CD8-positive, alpha-beta memory T cell (primary cell): Measurements from ENCODE around the gene BRD9. TPM values are rescaled to one million over a fixed set of nuclear protein-coding genes. Genes with fewer than 3 reads are reported as not detected.
"Not testable (repeated sequence)": the region's sequence is repeated elsewhere in the genome, so short reads cannot be mapped to it uniquely, and the experiment has no call there.

ENCODE experiments used
- CTCF ChIA-PET: fragments of 350-600 bp; sonication (Branson Sonifier 250); formaldehyde crosslinking; loops from one replicate; lab custom pipeline; 2021; ENCODE audit warnings: antibody characterized with exemption; lab: Charles Lee
- POLR2A ChIA-PET: fragments of 350-600 bp; sonication (Branson Sonifier 250); formaldehyde crosslinking; loops from one replicate; lab custom pipeline; 2021; ENCODE audit warnings: antibody characterized with exemption; lab: Charles Lee
- DNase-seq, 5 donors: peaks; one replicate each; pipeline versions ENCODE4 v3.0.0 to v3.0.0-alpha.2; 2020 to 2022; ENCODE audit warnings: mixed read lengths in 1 of 5
- H3K27ac ChIP-seq: one replicate; pipeline ENCODE4 v1.7.0; 2013; ENCODE audit warnings: low read depth, mild to moderate bottlenecking, low read length, moderate library complexity
- H3K27me3 ChIP-seq: 2 replicates; pipeline ENCODE4 v1.7.0; 2013; ENCODE audit warnings: low read length, mild to moderate bottlenecking; ENCODE audit not compliant: insufficient read depth, poor library complexity, severe bottlenecking
- H3K36me3 ChIP-seq: 2 replicates; pipeline ENCODE4 v1.7.0; 2013; ENCODE audit warnings: mild to moderate bottlenecking, low read length, moderate library complexity; ENCODE audit not compliant: insufficient read depth
- H3K4me1 ChIP-seq: 2 replicates; pipeline ENCODE4 v1.7.0; 2013; ENCODE audit warnings: mild to moderate bottlenecking, low read length, moderate library complexity; ENCODE audit not compliant: insufficient read depth
- H3K4me3 ChIP-seq: 2 replicates; pipeline ENCODE4 v1.7.0; 2013; ENCODE audit warnings: mild to moderate bottlenecking, low read length
- H3K9me3 ChIP-seq: 2 replicates; pipeline ENCODE4 v1.7.0; 2013; ENCODE audit warnings: mild to moderate bottlenecking, low read length
- H3K27ac Mint-ChIP-seq, 8 donors: one replicate each; pipeline ENCODE4 v1.8.0; 2020 to 2021; ENCODE audit warnings: mixed read lengths in 8 of 8, mild to moderate bottlenecking in 6 of 8, inconsistent platforms in 3 of 8, moderate library complexity in 3 of 8
- H3K27me3 Mint-ChIP-seq, 2 donors: one replicate each; pipeline ENCODE4 v1.8.0; 2020 to 2021; ENCODE audit warnings: mixed read lengths in 2 of 2, mild to moderate bottlenecking in 1 of 2, moderate library complexity in 1 of 2
- H3K36me3 Mint-ChIP-seq, 3 donors: one replicate each; pipeline ENCODE4 v1.8.0; 2020 to 2021; ENCODE audit warnings: mixed read lengths in 3 of 3, inconsistent platforms in 1 of 3, mild to moderate bottlenecking in 1 of 3
- H3K4me1 Mint-ChIP-seq, 3 donors: one replicate each; pipeline ENCODE4 v1.8.0; 2020 to 2021; ENCODE audit warnings: mixed read lengths in 3 of 3, inconsistent platforms in 1 of 3, mild to moderate bottlenecking in 1 of 3
- H3K4me3 Mint-ChIP-seq, 7 donors: one replicate each; pipeline ENCODE4 v1.8.0; 2020 to 2021; ENCODE audit warnings: mixed read lengths in 7 of 7, mild to moderate bottlenecking in 6 of 7, moderate library complexity in 4 of 7, inconsistent platforms in 2 of 7
- H3K9me3 Mint-ChIP-seq, 5 donors: one replicate each; pipeline ENCODE4 v1.8.0; 2020 to 2022; ENCODE audit warnings: mixed read lengths in 5 of 5, mild to moderate bottlenecking in 3 of 5, moderate library complexity in 2 of 5, inconsistent platforms in 1 of 5
- polyA plus RNA-seq: library from polyadenylated mRNA; unstranded; fragments of 300-500 nt; fragmentation: Illumina TruSeq; gene quantifications from one replicate; pipeline ENCODE4 v1.2.3, GENCODE V29; 2021
- total RNA-seq, 2 experiments: library from RNA; stranded (reverse); gene quantifications; one replicate each; pipeline ENCODE4 v1.2.3, GENCODE V29; 2021

BRD9 gene
- total and polyA plus RNA-seq, 3 experiments from 2014 or later, result 18.9 to 53.8 (median 52.6) TPM

GRCh38 chr5:837621-838121 lies 54.9 kb downstream of the BRD9 start:
- CTCF ChIA-PET, H3K4me1 ChIP-seq, H3K9me3 Mint-ChIP-seq, H3K27ac Mint-ChIP-seq, H3K27ac ChIP-seq, H3K36me3 ChIP-seq, H3K4me1 Mint-ChIP-seq, H3K27me3 Mint-ChIP-seq, H3K36me3 Mint-ChIP-seq, H3K9me3 ChIP-seq, H3K27me3 ChIP-seq, H3K4me3 Mint-ChIP-seq, H3K4me3 ChIP-seq, POLR2A ChIA-PET: not testable (repeated sequence)
- DNase-seq, result peak in 1 of 5 donors; percentile 21

- H3K36me3 Mint-ChIP-seq, H3K4me3 Mint-ChIP-seq, DNase-seq, CTCF ChIA-PET, H3K9me3 Mint-ChIP-seq, H3K4me1 ChIP-seq, H3K27me3 ChIP-seq, H3K27ac Mint-ChIP-seq, H3K27ac ChIP-seq, POLR2A ChIA-PET, H3K9me3 ChIP-seq, H3K36me3 ChIP-seq, H3K27me3 Mint-ChIP-seq, H3K4me1 Mint-ChIP-seq, H3K4me3 ChIP-seq: not testable (repeated sequence)
These were observed 56.5 kb downstream of the BRD9 start for GRCh38 chr5:835933-836612.

- H3K4me3 ChIP-seq, H3K27me3 Mint-ChIP-seq, H3K9me3 Mint-ChIP-seq, CTCF ChIA-PET, H3K9me3 ChIP-seq, H3K27ac ChIP-seq, POLR2A ChIA-PET, H3K4me3 Mint-ChIP-seq, H3K4me1 ChIP-seq, H3K36me3 Mint-ChIP-seq, H3K4me1 Mint-ChIP-seq, H3K27ac Mint-ChIP-seq, H3K36me3 ChIP-seq, H3K27me3 ChIP-seq, DNase-seq: not testable (repeated sequence)
These were observed 58.6 kb downstream of the BRD9 start for GRCh38 chr5:834013-834412.

GRCh38 chr5:828194-828593 lies 64.4 kb downstream of the BRD9 start:
- H3K36me3 Mint-ChIP-seq, H3K4me3 Mint-ChIP-seq, H3K9me3 ChIP-seq, H3K27ac Mint-ChIP-seq, DNase-seq, H3K27me3 ChIP-seq, H3K36me3 ChIP-seq, CTCF ChIA-PET, POLR2A ChIA-PET, H3K27ac ChIP-seq, H3K27me3 Mint-ChIP-seq, H3K4me1 ChIP-seq, H3K4me1 Mint-ChIP-seq, H3K9me3 Mint-ChIP-seq, H3K4me3 ChIP-seq: not testable (repeated sequence)

- H3K27me3 ChIP-seq, H3K9me3 ChIP-seq, H3K36me3 Mint-ChIP-seq, CTCF ChIA-PET, DNase-seq, POLR2A ChIA-PET, H3K4me1 Mint-ChIP-seq, H3K4me3 ChIP-seq, H3K4me3 Mint-ChIP-seq, H3K27ac Mint-ChIP-seq, H3K27ac ChIP-seq, H3K27me3 Mint-ChIP-seq, H3K36me3 ChIP-seq, H3K4me1 ChIP-seq, H3K9me3 Mint-ChIP-seq: not testable (repeated sequence)
These were observed 67.1 kb downstream of the BRD9 start for GRCh38 chr5:825544-825943.

GRCh38 chr5:821504-821903 lies 71.1 kb downstream of the BRD9 start:
- Histone ChIP-seq H3K36me3 (no peaks in the 10 kb centered on the region), H3K9me3 (no peaks in the 10 kb centered on the region), H3K27ac (no peak overlapping the region), H3K4me1 (no peaks in the 10 kb centered on the region), H3K4me3 (no peak overlapping the region), H3K27me3 (no peaks in the 10 kb centered on the region)
- Mint-ChIP-seq H3K27ac (no peak overlapping the region), H3K9me3 (no peaks in the 10 kb centered on the region), H3K36me3 (peaks cover 0 to 9% (median 0%) of the 10 kb centered on the region in 3 donors), H3K4me1 (no peaks in the 10 kb centered on the region), H3K4me3 (no peak overlapping the region), H3K27me3 (peaks cover 2 to 14% of the 10 kb centered on the region in 2 donors)
- CTCF ChIA-PET, result no interaction called here
- POLR2A ChIA-PET, result no interaction called here
- DNase-seq, result no peak

- ChIA-PET CTCF (no interaction called here), POLR2A (no interaction called here)
- Mint-ChIP-seq H3K27me3 (peaks cover 2 to 16% of the 10 kb centered on the region in 2 donors), H3K9me3 (peaks cover 0 to 5% (median 3%) of the 10 kb centered on the region in 5 donors), H3K36me3 (peaks cover 0 to 8% (median 0%) of the 10 kb centered on the region in 3 donors), H3K4me1 (no peaks in the 10 kb centered on the region), H3K4me3 (no peak overlapping the region), H3K27ac (no peak overlapping the region)
- Histone ChIP-seq H3K4me1 (no peaks in the 10 kb centered on the region), H3K27me3 (no peaks in the 10 kb centered on the region), H3K27ac (no peak overlapping the region), H3K36me3 (no peaks in the 10 kb centered on the region), H3K4me3 (no peak overlapping the region), H3K9me3 (no peaks in the 10 kb centered on the region)
- DNase-seq, result no peak
These were observed 72.4 kb downstream of the BRD9 start for GRCh38 chr5:820245-820644.

- Histone ChIP-seq H3K4me3 (no peak overlapping the region), H3K4me1 (no peaks in the 10 kb centered on the region), H3K9me3 (no peaks in the 10 kb centered on the region), H3K36me3 (no peaks in the 10 kb centered on the region), H3K27me3 (no peaks in the 10 kb centered on the region), H3K27ac (no peak overlapping the region)
- no peak overlapping the region for H3K27ac Mint-ChIP-seq
- no peaks in the 10 kb centered on the region for H3K4me1 Mint-ChIP-seq
- peaks cover 2 to 11% (median 4%) of the 10 kb centered on the region in 5 donors for H3K9me3 Mint-ChIP-seq
- POLR2A ChIA-PET, result no interaction called here
- H3K4me3 Mint-ChIP-seq, result no peak overlapping the region
- H3K27me3 Mint-ChIP-seq, result peaks cover 2 to 10% of the 10 kb centered on the region in 2 donors
- no peak for DNase-seq
- CTCF ChIA-PET, result no interaction called here
- peaks cover 0 to 9% (median 0%) of the 10 kb centered on the region in 3 donors for H3K36me3 Mint-ChIP-seq
These were observed 73.5 kb downstream of the BRD9 start for GRCh38 chr5:819078-819477.
